Natural killer cell (primary cell): ENCODE data around the gene SNX8. TPM values are rescaled to one million over a fixed set of nuclear protein-coding genes. Genes with fewer than 3 reads are reported as not detected.

Experiments
- ATAC-seq, 3 donors: fragments of 150-1000 bp in 2 of 3; fragments of 200-7000 bp in 1 of 3; cut with Tn5 transposase; 1 replicate in 1 of 3; 2 replicates in 2 of 3; pipeline ENCODE4 v1.10.0; 2021; ENCODE audit warnings: mild to moderate bottlenecking in 2 of 3, moderate library complexity in 2 of 3
- DNase-seq, 2 donors: peaks; one replicate each; pipeline versions ENCODE4 v3.0.0 to v3.0.0-alpha.2; 2013 to 2021; ENCODE audit warnings: mixed read lengths in 1 of 2
- H3K27ac ChIP-seq: one replicate; pipeline ENCODE4 v1.5.1; 2013; ENCODE audit warnings: mild to moderate bottlenecking, low read length
- H3K27me3 ChIP-seq: one replicate; pipeline ENCODE4 v1.6.1; 2013; ENCODE audit warnings: low read length; ENCODE audit not compliant: control insufficient read depth, insufficient read depth
- H3K36me3 ChIP-seq: one replicate; pipeline ENCODE4 v1.6.1; 2013; ENCODE audit warnings: low read length; ENCODE audit not compliant: control insufficient read depth, insufficient read depth
- H3K4me1 ChIP-seq: one replicate; pipeline ENCODE4 v1.6.1; 2013; ENCODE audit warnings: low read length; ENCODE audit not compliant: control insufficient read depth, insufficient read depth
- H3K4me3 ChIP-seq: one replicate; pipeline ENCODE4 v1.5.1; 2013; ENCODE audit warnings: low read length
- H3K9me3 ChIP-seq: one replicate; pipeline ENCODE4 v1.6.1; 2013; ENCODE audit warnings: low read length; ENCODE audit not compliant: control insufficient read depth, insufficient read depth
- H3K27ac Mint-ChIP-seq, 2 donors: one replicate each; pipeline ENCODE4 v1.8.0; 2022; ENCODE audit warnings: mild to moderate bottlenecking in 2 of 2, mixed read lengths in 2 of 2, moderate library complexity in 1 of 2
- H3K27me3 Mint-ChIP-seq, 2 donors: one replicate each; pipeline ENCODE4 v1.8.0; 2022; ENCODE audit warnings: low read depth in 2 of 2, mixed read lengths in 2 of 2
- H3K36me3 Mint-ChIP-seq: one replicate; pipeline ENCODE4 v1.8.0; 2022; ENCODE audit warnings: mixed read lengths
- H3K4me1 Mint-ChIP-seq, 2 donors: one replicate each; pipeline ENCODE4 v1.8.0; 2022; ENCODE audit warnings: mixed read lengths in 2 of 2
- H3K4me3 Mint-ChIP-seq: one replicate; pipeline ENCODE4 v1.8.0; 2022; ENCODE audit warnings: mild to moderate bottlenecking, moderate library complexity, mixed read lengths
- H3K9me3 Mint-ChIP-seq, 2 donors: one replicate each; pipeline ENCODE4 v1.8.0; 2022; ENCODE audit warnings: mixed read lengths in 2 of 2
- CTCF ChIP-seq: fragments of 200-600 bp; IDR thresholded peaks from one replicate; pipeline ENCODE4 v1.8.0; 2022; ENCODE audit warnings: antibody characterized with exemption
- WGBS: methylation state at CpG from one replicate; pipeline ENCODE4 v1.1.7; 2013; ENCODE audit warnings: missing lambda C conversion rate; ENCODE audit not compliant: insufficient coverage; 5-methylcytosine and 5-hydroxymethylcytosine counted together
- intact Hi-C: fragments of 100-400 bp; cut with micrococcal nuclease; formaldehyde crosslinking; loops from one replicate; pipeline ENCODE4 v1.14.2; 2022
- total RNA-seq, 4 donors: library from RNA; stranded (reverse); fragments of 120-200 nt in 1 of 4; gene quantifications; one replicate each; pipeline versions ENCODE4 v1.2.3 to v1.2.4, GENCODE V29; 2013 to 2022

SNX8 gene
- total RNA-seq, 3 donors from 2014 or later (not counting 1 experiment from before 2014, with no cell fraction given) = 8.3 to 15.7 (median 12.6) TPM

- 93% methylated on average over 6 of the region's 6 CpGs for WGBS
Observed at GRCh38 chr7:2331707-2332106, 17.5 kb upstream of the SNX8 start.

GRCh38 chr7:2330493-2330892, 16.3 kb upstream of the SNX8 start:
- no peak overlapping the region for H3K27ac Mint-ChIP-seq
- no peak overlapping the region for H3K4me3 ChIP-seq
- WGBS = 89% methylated on average over 2 of the region's 2 CpGs
- H3K4me1 Mint-ChIP-seq = no peaks in the 10 kb centered on the region
- H3K27me3 ChIP-seq = no peaks in the 10 kb centered on the region
- intact Hi-C loops = no loop called here
- H3K4me3 Mint-ChIP-seq = no peak overlapping the region
- H3K27ac ChIP-seq = no peak overlapping the region
- no peaks in the 10 kb centered on the region for H3K4me1 ChIP-seq
- no peaks in the 10 kb centered on the region for H3K36me3 ChIP-seq
- TF ChIP-seq CTCF = no peak
- no peaks in the 10 kb centered on the region for H3K9me3 ChIP-seq
- H3K27me3 Mint-ChIP-seq = no peaks in the 10 kb centered on the region
- ATAC-seq (no peak), DNase-seq (no peak)
- H3K36me3 Mint-ChIP-seq = no peaks in the 10 kb centered on the region
- no peaks in the 10 kb centered on the region for H3K9me3 Mint-ChIP-seq

More at GRCh38 chr7:2331707-2332106, 17.5 kb upstream of the SNX8 start:
- ATAC-seq = no peak
- Histone ChIP-seq H3K27me3 (no peaks in the 10 kb centered on the region), H3K27ac (no peak overlapping the region), H3K36me3 (no peaks in the 10 kb centered on the region), H3K4me1 (no peaks in the 10 kb centered on the region), H3K9me3 (no peaks in the 10 kb centered on the region), H3K4me3 (no peak overlapping the region)
- TF ChIP-seq CTCF = no peak
- Mint-ChIP-seq H3K4me3 (no peak overlapping the region), H3K36me3 (no peaks in the 10 kb centered on the region), H3K4me1 (no peaks in the 10 kb centered on the region), H3K9me3 (no peaks in the 10 kb centered on the region), H3K27me3 (no peaks in the 10 kb centered on the region), H3K27ac (no peak overlapping the region)
- no peak for DNase-seq
- intact Hi-C loops = no loop called here

- H3K27me3 ChIP-seq = no peaks in the 10 kb centered on the region
- H3K9me3 Mint-ChIP-seq = no peaks in the 10 kb centered on the region
- ATAC-seq = no peak
- no peak overlapping the region for H3K27ac Mint-ChIP-seq
- no peak for TF ChIP-seq CTCF
- H3K4me3 Mint-ChIP-seq = no peak overlapping the region
- H3K4me1 Mint-ChIP-seq = no peaks in the 10 kb centered on the region
- H3K36me3 ChIP-seq = no peaks in the 10 kb centered on the region
- H3K27me3 Mint-ChIP-seq = no peaks in the 10 kb centered on the region
- no peak overlapping the region for H3K4me3 ChIP-seq
- no peak overlapping the region for H3K27ac ChIP-seq
- H3K36me3 Mint-ChIP-seq = no peaks in the 10 kb centered on the region
- intact Hi-C loops = no loop called here
- 95% methylated on average over 7 of the region's 7 CpGs for WGBS
- DNase-seq = no peak
- H3K9me3 ChIP-seq = no peaks in the 10 kb centered on the region
- H3K4me1 ChIP-seq = no peaks in the 10 kb centered on the region
Observed at GRCh38 chr7:2326951-2327350, 12.7 kb upstream of the SNX8 start.

GRCh38 chr7:2325162-2325561, 10.9 kb upstream of the SNX8 start:
- no peaks in the 10 kb centered on the region for H3K36me3 ChIP-seq
- Mint-ChIP-seq H3K4me1 (no peaks in the 10 kb centered on the region), H3K27ac (no peak overlapping the region), H3K9me3 (no peaks in the 10 kb centered on the region), H3K4me3 (no peak overlapping the region), H3K36me3 (no peaks in the 10 kb centered on the region), H3K27me3 (no peaks in the 10 kb centered on the region)
- no peak overlapping the region for H3K4me3 ChIP-seq
- DNase-seq = no peak
- ATAC-seq = no peak
- H3K27me3 ChIP-seq = no peaks in the 10 kb centered on the region
- 9% methylated on average over 4 of the region's 4 CpGs for WGBS
- no peak for TF ChIP-seq CTCF
- intact Hi-C loops = no loop called here
- H3K9me3 ChIP-seq = no peaks in the 10 kb centered on the region
- no peaks in the 10 kb centered on the region for H3K4me1 ChIP-seq
- H3K27ac ChIP-seq = no peak overlapping the region
